ENCODE results near the gene EHHADH. TPM values are rescaled to one million over a fixed set of nuclear protein-coding genes. Genes with fewer than 3 reads are reported as not detected.

Gene EHHADH
- total and polyA plus RNA-seq, 2 donors (not counting 3 experiments of a cell fraction or from before 2014, with no cell fraction given) = 1.3 to 5.8 TPM

DNA sequence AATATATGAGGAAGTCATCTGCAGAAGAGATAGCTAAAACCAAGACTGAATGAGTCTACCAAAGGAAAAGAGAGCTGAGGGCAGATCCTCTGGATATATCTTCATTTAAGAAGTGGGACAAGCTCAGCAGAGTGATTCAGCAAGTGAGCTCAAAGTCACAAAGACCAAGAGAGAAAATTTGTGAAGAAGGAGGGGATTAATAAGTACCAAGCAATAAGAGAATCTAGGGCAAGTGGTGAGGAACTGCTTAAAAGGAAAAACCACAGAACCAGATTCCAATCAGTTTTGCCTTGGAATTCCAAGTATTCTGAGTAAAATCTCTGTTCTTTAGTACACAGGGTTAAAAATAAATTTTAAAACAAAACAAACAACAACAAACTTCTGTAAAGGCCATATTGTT is 3.6 kb downstream of the EHHADH start:
- Histone ChIP-seq H3K27me3 (ENCODE audit: control insufficient read depth in 2 of 2, insufficient read depth in 2 of 2, low read length in 2 of 2) (no peaks in the 10 kb centered on the region), H4K20me1 (replicated peaks; ENCODE audit: control insufficient read depth, extremely low read depth, insufficient read depth, low read length) (no peaks in the 10 kb centered on the region), H3K27ac (ENCODE audit: insufficient read depth, low read depth, low read length) (no peak overlapping the region), H3K4me2 (ENCODE audit: insufficient read depth, low read length) (no peak overlapping the region), H3K36me3 (ENCODE audit: control insufficient read depth in 2 of 2, extremely low read depth in 1 of 2, insufficient read depth in 2 of 2, low read length in 2 of 2) (no peaks in the 10 kb centered on the region), H3K79me2 (ENCODE audit: control insufficient read depth, insufficient read depth, low read length) (no peaks in the 10 kb centered on the region), H3K9me1 (replicated peaks; ENCODE audit: control insufficient read depth, extremely low read depth, insufficient read depth, low read length) (no peaks in the 10 kb centered on the region), H3K4me1 (ENCODE audit: control insufficient read depth, extremely low read depth, insufficient read depth, low read length) (no peaks in the 10 kb centered on the region), H3K9ac (replicated peaks; ENCODE audit: extremely low read depth, insufficient read depth, low read length) (no peak overlapping the region), H2AFZ (ENCODE audit: low read depth, low read length) (no peak overlapping the region), H3K4me3 (replicated peaks in 1 of 3; ENCODE audit: insufficient read depth in 1 of 3, low read depth in 1 of 3, low read length in 3 of 3) (no peak overlapping the region), H3K9me3 (replicated peaks; ENCODE audit: control insufficient read depth, insufficient read depth, low read length) (no peaks in the 10 kb centered on the region)
- dilution Hi-C loops (cut with MboI; ENCODE audit: extremely low pct_ligation_motif_present, low sequenced_read_pairs) = no loop called here
- FAIRE-seq = no peak
- DNase-seq (ENCODE audit: low read depth, low spot score) = no peak
- no TSS peak for BruUV-seq (replicated peaks)
- ChIA-PET CTCF (no interaction called here), POLR2A (no interaction called here)
- intact Hi-C loops (cut with micrococcal nuclease) = no loop called here
- no peak for TF ChIP-seq GATA2 (IDR thresholded peaks at IDR 0.05; ENCODE audit: insufficient read depth, insufficient read length, low read depth, low read length)
- TF ChIP-seq, protein P1, sequence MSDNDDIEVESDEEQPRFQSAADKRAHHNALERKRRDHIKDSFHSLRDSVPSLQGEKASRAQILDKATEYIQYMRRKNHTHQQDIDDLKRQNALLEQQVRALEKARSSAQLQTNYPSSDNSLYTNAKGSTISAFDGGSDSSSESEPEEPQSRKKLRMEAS (IDR thresholded peaks at IDR 0.05; ENCODE audit: insufficient read depth, insufficient read length) = no peak

DNA sequence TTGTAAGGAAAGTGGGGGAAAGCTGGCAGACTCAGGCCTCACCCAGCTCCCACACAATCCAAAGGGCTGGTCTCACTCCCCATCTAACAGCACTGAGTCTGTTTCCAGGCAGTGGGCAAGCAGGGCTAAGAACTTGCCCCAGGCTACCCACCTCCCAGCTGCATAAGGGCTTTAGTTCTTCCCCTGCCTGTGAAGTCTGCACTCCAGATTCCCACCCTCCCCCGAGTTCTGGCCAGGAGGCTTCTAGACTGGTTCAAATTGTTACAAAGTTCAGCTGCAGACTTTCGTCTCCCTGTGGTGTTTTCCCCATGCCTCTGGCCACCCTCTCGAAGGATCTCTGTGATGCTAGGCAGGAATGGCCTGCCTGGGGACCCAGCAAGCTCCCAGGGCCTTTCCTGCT is 11.2 kb downstream of the EHHADH start:
- Histone ChIP-seq H3K4me2 (ENCODE audit: insufficient read depth, low read length) (no peak overlapping the region), H3K79me2 (ENCODE audit: control insufficient read depth, insufficient read depth, low read length) (no peaks in the 10 kb centered on the region), H3K9ac (replicated peaks; ENCODE audit: extremely low read depth, insufficient read depth, low read length) (no peak overlapping the region), H3K9me1 (replicated peaks; ENCODE audit: control insufficient read depth, extremely low read depth, insufficient read depth, low read length) (no peaks in the 10 kb centered on the region), H3K9me3 (replicated peaks; ENCODE audit: control insufficient read depth, insufficient read depth, low read length) (no peaks in the 10 kb centered on the region), H4K20me1 (replicated peaks; ENCODE audit: control insufficient read depth, extremely low read depth, insufficient read depth, low read length) (no peaks in the 10 kb centered on the region), H3K4me1 (ENCODE audit: control insufficient read depth, extremely low read depth, insufficient read depth, low read length) (no peaks in the 10 kb centered on the region), H2AFZ (ENCODE audit: low read depth, low read length) (no peak overlapping the region), H3K4me3 (replicated peaks in 1 of 3; ENCODE audit: insufficient read depth in 1 of 3, low read depth in 1 of 3, low read length in 3 of 3) (no peak overlapping the region), H3K27ac (ENCODE audit: insufficient read depth, low read depth, low read length) (no peak overlapping the region), H3K36me3 (ENCODE audit: control insufficient read depth in 2 of 2, extremely low read depth in 1 of 2, insufficient read depth in 2 of 2, low read length in 2 of 2) (no peaks in the 10 kb centered on the region), H3K27me3 (ENCODE audit: control insufficient read depth in 2 of 2, insufficient read depth in 2 of 2, low read length in 2 of 2) (no peaks in the 10 kb centered on the region)
- FAIRE-seq (no peak), DNase-seq (ENCODE audit: low read depth, low spot score) (no peak)
- BruUV-seq (replicated peaks) = no TSS peak
- POLR2A ChIA-PET = no interaction called here
- CTCF ChIA-PET = no interaction called here
- intact Hi-C loops (cut with micrococcal nuclease) (no loop called here), dilution Hi-C loops (cut with MboI; ENCODE audit: extremely low pct_ligation_motif_present, low sequenced_read_pairs) (no loop called here)
- TF ChIP-seq FOS (IDR thresholded peaks at IDR 0.05; ENCODE audit: borderline replicate concordance, insufficient read depth, low read length) (no peak), JUN (IDR thresholded peaks at IDR 0.05; ENCODE audit: borderline replicate concordance, insufficient read depth, insufficient read length, low read depth) (no peak), EZH2 (IDR thresholded peaks at IDR 0.05; ENCODE audit: borderline replicate concordance, low read depth, low read length, severe bottlenecking) (no peak), POLR2A (IDR thresholded peaks at IDR 0.05; ENCODE audit: low read depth, low read length) (no peak), GATA2 (IDR thresholded peaks at IDR 0.05; ENCODE audit: insufficient read depth, insufficient read length, low read depth, low read length) (no peak), MYC (IDR thresholded peaks at IDR 0.05; ENCODE audit: low read depth, low read length) (no peak), POLR2AphosphoS5 (IDR thresholded peaks at IDR 0.05; ENCODE audit: insufficient read depth, low read depth, low read length) (no peak)
- TF ChIP-seq, protein P1 (IDR thresholded peaks at IDR 0.05; ENCODE audit: insufficient read depth, insufficient read length) = no peak
- TF ChIP-seq, protein P2, sequence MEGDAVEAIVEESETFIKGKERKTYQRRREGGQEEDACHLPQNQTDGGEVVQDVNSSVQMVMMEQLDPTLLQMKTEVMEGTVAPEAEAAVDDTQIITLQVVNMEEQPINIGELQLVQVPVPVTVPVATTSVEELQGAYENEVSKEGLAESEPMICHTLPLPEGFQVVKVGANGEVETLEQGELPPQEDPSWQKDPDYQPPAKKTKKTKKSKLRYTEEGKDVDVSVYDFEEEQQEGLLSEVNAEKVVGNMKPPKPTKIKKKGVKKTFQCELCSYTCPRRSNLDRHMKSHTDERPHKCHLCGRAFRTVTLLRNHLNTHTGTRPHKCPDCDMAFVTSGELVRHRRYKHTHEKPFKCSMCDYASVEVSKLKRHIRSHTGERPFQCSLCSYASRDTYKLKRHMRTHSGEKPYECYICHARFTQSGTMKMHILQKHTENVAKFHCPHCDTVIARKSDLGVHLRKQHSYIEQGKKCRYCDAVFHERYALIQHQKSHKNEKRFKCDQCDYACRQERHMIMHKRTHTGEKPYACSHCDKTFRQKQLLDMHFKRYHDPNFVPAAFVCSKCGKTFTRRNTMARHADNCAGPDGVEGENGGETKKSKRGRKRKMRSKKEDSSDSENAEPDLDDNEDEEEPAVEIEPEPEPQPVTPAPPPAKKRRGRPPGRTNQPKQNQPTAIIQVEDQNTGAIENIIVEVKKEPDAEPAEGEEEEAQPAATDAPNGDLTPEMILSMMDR (IDR thresholded peaks at IDR 0.05; ENCODE audit: extremely low read depth in 1 of 2, insufficient read depth in 1 of 2, low read depth in 1 of 2, low read length in 2 of 2) = no peak

All from endothelial cell of umbilical vein (primary cell).